Gastrocnemius medialis (tissue), 4 donors: ENCODE data around the gene NPIPB8.

Source experiments
- POLR2A ChIP-seq, 2 donors: fragments of 450-650 bp; IDR thresholded peaks; one replicate each; pipeline ENCODE4 v1.6.1; 2017; ENCODE audit warnings: antibody characterized with exemption in 2 of 2, mild to moderate bottlenecking in 2 of 2, moderate library complexity in 2 of 2
- TF ChIP-seq, protein P1 (sequence below), 5 experiments: fragments of 450-650 bp in 3 of 5; fragments of 200-600 bp in 2 of 5; sonication (generic) in 2 of 5; IDR thresholded peaks in 4 of 5; conservative IDR thresholded peaks in 1 of 5; 1 replicate in 4 of 5; 2 replicates in 1 of 5; pipeline ENCODE4 v1.5.1; 2016 to 2019; ENCODE audit warnings: antibody characterized with exemption in 5 of 5, mild to moderate bottlenecking in 3 of 5, moderate library complexity in 3 of 5

DNA sequence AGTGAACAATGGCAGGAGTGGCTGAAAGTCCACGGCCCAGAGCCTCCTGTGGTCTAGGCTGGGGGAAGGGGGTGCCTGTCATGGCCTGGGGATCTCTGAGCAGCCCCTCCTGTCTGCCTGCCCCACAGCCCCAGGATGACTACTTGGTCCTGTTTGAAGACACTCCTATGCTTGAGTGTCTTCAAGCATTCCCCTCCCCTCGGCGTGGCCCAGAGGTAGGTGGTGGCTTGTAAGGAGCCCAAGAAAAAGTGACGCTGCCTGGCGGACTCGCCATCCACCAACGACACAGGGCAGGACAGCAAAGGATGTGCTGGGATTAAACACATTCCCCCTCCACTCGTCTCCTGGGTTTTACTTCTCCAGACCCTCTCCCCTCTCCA lies 33.7 kb upstream of the NPIPB8 start:
- TF ChIP-seq, protein P1, sequence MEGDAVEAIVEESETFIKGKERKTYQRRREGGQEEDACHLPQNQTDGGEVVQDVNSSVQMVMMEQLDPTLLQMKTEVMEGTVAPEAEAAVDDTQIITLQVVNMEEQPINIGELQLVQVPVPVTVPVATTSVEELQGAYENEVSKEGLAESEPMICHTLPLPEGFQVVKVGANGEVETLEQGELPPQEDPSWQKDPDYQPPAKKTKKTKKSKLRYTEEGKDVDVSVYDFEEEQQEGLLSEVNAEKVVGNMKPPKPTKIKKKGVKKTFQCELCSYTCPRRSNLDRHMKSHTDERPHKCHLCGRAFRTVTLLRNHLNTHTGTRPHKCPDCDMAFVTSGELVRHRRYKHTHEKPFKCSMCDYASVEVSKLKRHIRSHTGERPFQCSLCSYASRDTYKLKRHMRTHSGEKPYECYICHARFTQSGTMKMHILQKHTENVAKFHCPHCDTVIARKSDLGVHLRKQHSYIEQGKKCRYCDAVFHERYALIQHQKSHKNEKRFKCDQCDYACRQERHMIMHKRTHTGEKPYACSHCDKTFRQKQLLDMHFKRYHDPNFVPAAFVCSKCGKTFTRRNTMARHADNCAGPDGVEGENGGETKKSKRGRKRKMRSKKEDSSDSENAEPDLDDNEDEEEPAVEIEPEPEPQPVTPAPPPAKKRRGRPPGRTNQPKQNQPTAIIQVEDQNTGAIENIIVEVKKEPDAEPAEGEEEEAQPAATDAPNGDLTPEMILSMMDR (IDR thresholded peaks at IDR 0.05 in 4 of 5, conservative IDR thresholded peaks at IDR 0.05 in 1 of 5), result no peak
- TF ChIP-seq POLR2A (IDR thresholded peaks at IDR 0.05), result no peak
